Uterus (tissue), 2 donors: Measurements from ENCODE around the gene ARSH.
"Not testable (repeated sequence)": the region's sequence is repeated elsewhere in the genome, so short reads cannot be mapped to it uniquely, and the experiment has no call there.

Experiments
- CTCF ChIP-seq, 4 experiments: fragments of 200-600 bp in 2 of 4; fragments of 450-650 bp in 2 of 4; sonication (generic) in 2 of 4; IDR thresholded peaks; one replicate each; pipeline ENCODE4 v1.5.1; 2016 to 2019; ENCODE audit warnings: antibody characterized with exemption in 4 of 4, mild to moderate bottlenecking in 2 of 4, moderate library complexity in 1 of 4
- POLR2A ChIP-seq, 2 donors: fragments of 450-650 bp; IDR thresholded peaks; one replicate each; pipeline ENCODE4 v1.6.1; 2016; ENCODE audit warnings: antibody characterized with exemption in 2 of 2, mild to moderate bottlenecking in 1 of 2, moderate library complexity in 1 of 2

- TF ChIP-seq POLR2A, CTCF (IDR thresholded peaks at IDR 0.05): not testable (repeated sequence)
These were observed 42.2 kb upstream of the ARSH start for GRCh38 chrX:2963992-2964794.
